ENCODE measurements around the gene NUDT21.

- TF ChIP-seq FOXA1 (IDR thresholded peaks at IDR 0.05) (no peak), FOXK2 (IDR thresholded peaks at IDR 0.05) (no peak), ARNT (IDR thresholded peaks at IDR 0.05) (no peak), CTBP1 (IDR thresholded peaks at IDR 0.05; ENCODE audit: borderline replicate concordance) (no peak), SUZ12 (IDR thresholded peaks at IDR 0.05) (no peak), BHLHE40 (IDR thresholded peaks at IDR 0.05; ENCODE audit: borderline replicate concordance) (no peak), ELF4 (IDR thresholded peaks at IDR 0.05) (no peak), TARDBP (IDR thresholded peaks at IDR 0.05) (no peak), NFRKB (IDR thresholded peaks at IDR 0.05) (no peak), FOXM1 (IDR thresholded peaks at IDR 0.05; ENCODE audit: borderline replicate concordance) (no peak)
- TF ChIP-seq, protein P1, sequence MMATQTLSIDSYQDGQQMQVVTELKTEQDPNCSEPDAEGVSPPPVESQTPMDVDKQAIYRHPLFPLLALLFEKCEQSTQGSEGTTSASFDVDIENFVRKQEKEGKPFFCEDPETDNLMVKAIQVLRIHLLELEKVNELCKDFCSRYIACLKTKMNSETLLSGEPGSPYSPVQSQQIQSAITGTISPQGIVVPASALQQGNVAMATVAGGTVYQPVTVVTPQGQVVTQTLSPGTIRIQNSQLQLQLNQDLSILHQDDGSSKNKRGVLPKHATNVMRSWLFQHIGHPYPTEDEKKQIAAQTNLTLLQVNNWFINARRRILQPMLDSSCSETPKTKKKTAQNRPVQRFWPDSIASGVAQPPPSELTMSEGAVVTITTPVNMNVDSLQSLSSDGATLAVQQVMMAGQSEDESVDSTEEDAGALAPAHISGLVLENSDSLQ (IDR thresholded peaks at IDR 0.05) = no peak
Observed at GRCh38 chr16:56389554-56389953, 61.6 kb downstream of the NUDT21 start.

Measured in HEK293T (cell line).